Fibroblast of lung (primary cell): ENCODE data around the gene SLCO1B3. TPM values are rescaled to one million over a fixed set of nuclear protein-coding genes. Genes with fewer than 3 reads are reported as not detected.

Experiments
- DNase-seq, 2 donors: peaks; one replicate each; pipeline versions ENCODE4 v3.0.0 to v3.0.0-alpha.2; 2010; ENCODE audit warnings: low read depth in 2 of 2
- H2AFZ ChIP-seq: 2 replicates; pipeline ENCODE4 v1.5.1; 2012; ENCODE audit warnings: low read length, control low read depth, inconsistent platforms
- H3K27ac ChIP-seq: 2 replicates; pipeline ENCODE4 v1.5.1; 2011; ENCODE audit warnings: low read length, control low read depth; ENCODE audit not compliant: insufficient read depth
- H3K27me3 ChIP-seq: 2 replicates; pipeline ENCODE4 v1.5.1; 2011; ENCODE audit warnings: mild to moderate bottlenecking, low read length; ENCODE audit not compliant: control insufficient read depth, insufficient read depth
- H3K36me3 ChIP-seq: 2 replicates; pipeline ENCODE4 v1.5.1; 2011; ENCODE audit warnings: low read length; ENCODE audit not compliant: control insufficient read depth, insufficient read depth
- H3K4me1 ChIP-seq: 2 replicates; pipeline ENCODE4 v1.5.1; 2011; ENCODE audit warnings: low read length; ENCODE audit not compliant: control insufficient read depth, insufficient read depth; ENCODE audit errors: extremely low read depth
- H3K4me2 ChIP-seq: 2 replicates; pipeline ENCODE4 v1.5.1; 2011; ENCODE audit warnings: low read length, control low read depth; ENCODE audit not compliant: insufficient read depth; ENCODE audit errors: extremely low read depth
- H3K4me3 ChIP-seq, 4 experiments: fragments of 200-600 bp in 1 of 4; sonication (generic) in 1 of 4; replicated peaks in 1 of 4; 2 replicates each; pipeline ENCODE4 v1.5.1; 2011 to 2016; ENCODE audit warnings: low read length in 4 of 4, low read depth in 3 of 4, mild to moderate bottlenecking in 3 of 4, control low read depth in 2 of 4, inconsistent platforms in 1 of 4, mixed read lengths in 1 of 4; ENCODE audit not compliant: insufficient read depth in 1 of 4; ENCODE audit errors: control extremely low read depth in 1 of 4
- H3K79me2 ChIP-seq: 2 replicates; pipeline ENCODE4 v1.5.1; 2012; ENCODE audit warnings: mild to moderate bottlenecking, low read length, inconsistent platforms; ENCODE audit not compliant: control insufficient read depth, insufficient read depth
- H3K9ac ChIP-seq: 2 replicates; pipeline ENCODE4 v1.5.1; 2011; ENCODE audit warnings: mild to moderate bottlenecking, low read length, control low read depth; ENCODE audit not compliant: insufficient read depth
- H3K9me3 ChIP-seq: 2 replicates; pipeline ENCODE4 v1.5.1; 2012; ENCODE audit warnings: low read depth, low read length; ENCODE audit not compliant: control insufficient read depth, insufficient read depth
- H4K20me1 ChIP-seq: 2 replicates; pipeline ENCODE4 v1.5.1; 2011; ENCODE audit warnings: low read length; ENCODE audit not compliant: control insufficient read depth, insufficient read depth; ENCODE audit errors: extremely low read depth
- CTCF ChIP-seq, 2 donors: IDR thresholded peaks in 1 of 2; conservative IDR thresholded peaks in 1 of 2; 1 replicate in 1 of 2; 2 replicates in 1 of 2; pipeline ENCODE4 v1.5.1; 2011 to 2012; ENCODE audit warnings: low read length in 2 of 2, control low read depth in 1 of 2, inconsistent platforms in 1 of 2, low read depth in 1 of 2, mild to moderate bottlenecking in 1 of 2
- EZH2 ChIP-seq: IDR thresholded peaks from 2 replicates; pipeline ENCODE4 v1.5.1; 2012; ENCODE audit warnings: low read length, control low read depth, mild to moderate bottlenecking; ENCODE audit errors: missing control alignments
- polyA plus RNA-seq, 2 donors: library from polyadenylated mRNA; depleted of rRNA in 1 of 2; stranded (reverse) in 1 of 2; unstranded in 1 of 2; fragments of >200 nt; gene quantifications; 2 replicates each; pipeline ENCODE4 v1.2.1, GENCODE V29; 2011 to 2012; ENCODE audit warnings: missing spikeins in 1 of 2
- total RNA-seq: library from RNA; depleted of rRNA; stranded (reverse); fragments of >200 nt; gene quantifications from 2 replicates; pipeline ENCODE4 v1.2.1, GENCODE V29; 2014

The SLCO1B3 gene
- total and polyA plus RNA-seq, 2 donors (not counting 1 experiment from before 2014, with no cell fraction given): not detected

DNA sequence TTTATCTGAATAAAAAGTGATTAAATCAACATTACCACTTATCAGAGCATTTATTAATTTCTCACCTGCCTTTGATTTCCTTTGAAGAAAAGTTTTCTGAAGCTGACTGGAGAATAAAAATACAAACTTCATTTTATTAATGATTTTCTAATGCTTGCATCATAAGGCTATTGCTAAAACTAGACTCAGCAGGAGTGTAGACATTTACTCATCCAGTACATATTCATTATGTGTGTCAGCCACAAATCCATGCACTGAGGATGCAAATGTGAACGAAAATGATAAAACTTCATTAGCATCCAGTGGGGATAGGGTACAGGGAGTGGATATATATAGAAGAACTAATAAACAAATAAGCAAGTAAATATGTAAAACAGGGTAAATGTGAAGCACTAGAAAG is 74.6 kb downstream of the SLCO1B3 start:
- no peak for DNase-seq
- no peak overlapping the region for H3K9ac ChIP-seq
- no peaks in the 10 kb centered on the region for H4K20me1 ChIP-seq
- no peak overlapping the region for H3K27ac ChIP-seq
- H3K4me2 ChIP-seq: no peak overlapping the region
- no peak overlapping the region for H2AFZ ChIP-seq
- no peaks in the 10 kb centered on the region for H3K9me3 ChIP-seq
- no peak for TF ChIP-seq CTCF (conservative IDR thresholded peaks at IDR 0.05 in 1 of 2, IDR thresholded peaks at IDR 0.05 in 1 of 2; ENCODE audit: low read depth in 1 of 2, low read length in 2 of 2)
- no peak for TF ChIP-seq EZH2
- no peaks in the 10 kb centered on the region for H3K79me2 ChIP-seq
- H3K27me3 ChIP-seq: no peaks in the 10 kb centered on the region
- no peaks in the 10 kb centered on the region for H3K4me1 ChIP-seq
- H3K4me3 ChIP-seq: no peak overlapping the region
- H3K36me3 ChIP-seq: no peaks in the 10 kb centered on the region

DNA sequence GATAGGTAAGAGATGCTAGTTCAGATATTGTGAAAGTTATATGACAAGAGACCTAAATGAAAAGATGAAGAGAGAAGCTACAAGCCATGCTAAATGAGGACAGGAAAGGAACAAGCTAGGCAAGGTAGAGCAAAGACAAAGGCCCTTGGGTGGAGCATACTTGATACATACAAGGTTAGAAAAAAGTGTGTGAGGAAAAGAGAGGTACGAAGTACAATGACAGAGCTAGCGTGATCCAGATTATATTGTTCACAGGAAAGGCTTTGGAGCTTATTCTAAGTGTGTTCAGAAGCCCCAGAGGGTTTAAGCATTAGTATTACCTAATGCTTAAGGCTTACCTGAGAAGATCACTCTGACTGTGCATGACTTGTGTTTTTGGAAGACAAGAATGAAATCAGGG is 75.0 kb downstream of the SLCO1B3 start:
- no peak for DNase-seq
- Histone ChIP-seq H3K27ac (no peak overlapping the region), H3K4me3 (no peak overlapping the region), H3K9ac (no peak overlapping the region), H3K36me3 (no peaks in the 10 kb centered on the region), H3K9me3 (no peaks in the 10 kb centered on the region), H3K4me1 (no peaks in the 10 kb centered on the region), H3K79me2 (no peaks in the 10 kb centered on the region), H3K27me3 (no peaks in the 10 kb centered on the region), H2AFZ (no peak overlapping the region), H3K4me2 (no peak overlapping the region), H4K20me1 (no peaks in the 10 kb centered on the region)
- TF ChIP-seq CTCF (conservative IDR thresholded peaks at IDR 0.05 in 1 of 2, IDR thresholded peaks at IDR 0.05 in 1 of 2; ENCODE audit: low read depth in 1 of 2, low read length in 2 of 2): no peak
- TF ChIP-seq EZH2: no peak

DNA sequence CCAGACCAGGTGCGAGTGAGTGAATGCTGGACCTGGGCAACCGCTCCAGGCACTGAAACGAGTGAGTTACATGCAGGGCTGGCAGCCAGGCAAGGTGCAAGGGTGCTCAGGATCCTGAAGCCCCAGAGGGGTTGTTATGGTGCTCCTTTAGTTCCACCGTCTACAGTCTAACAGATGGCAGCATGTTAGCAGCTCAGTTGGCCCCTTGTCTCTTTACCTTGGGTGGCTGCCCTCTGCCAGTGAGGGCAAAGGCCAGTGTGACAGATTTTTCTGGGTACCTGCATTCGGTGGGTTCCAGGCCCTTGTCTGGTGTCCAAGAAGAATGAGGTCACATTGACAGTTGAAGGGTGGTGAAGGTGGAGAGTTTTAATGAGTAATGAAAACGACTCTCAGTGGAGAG is 106.8 kb downstream of the SLCO1B3 start:
- Histone ChIP-seq H3K27me3 (no peaks in the 10 kb centered on the region), H3K36me3 (no peaks in the 10 kb centered on the region), H3K27ac (no peak overlapping the region), H3K79me2 (no peaks in the 10 kb centered on the region), H3K4me3 (no peak overlapping the region), H2AFZ (no peak overlapping the region), H3K9ac (no peak overlapping the region), H3K9me3 (no peaks in the 10 kb centered on the region), H4K20me1 (no peaks in the 10 kb centered on the region), H3K4me2 (no peak overlapping the region), H3K4me1 (no peaks in the 10 kb centered on the region)
- no peak for TF ChIP-seq CTCF (conservative IDR thresholded peaks at IDR 0.05 in 1 of 2, IDR thresholded peaks at IDR 0.05 in 1 of 2; ENCODE audit: low read depth in 1 of 2, low read length in 2 of 2)
- no peak for TF ChIP-seq EZH2
- no peak for DNase-seq
